HepG2 (cell line): ENCODE results near the gene SEMA7A.

Source experiments
- EP300 ChIP-seq, 3 experiments: sonication (generic) in 1 of 3; formaldehyde crosslinking in 1 of 3; IDR thresholded peaks; 2 replicates each; pipeline versions ENCODE4 v1.5.1 to v1.6.1; 2011 to 2020; ENCODE audit warnings: low read depth in 2 of 3, low read length in 2 of 3, borderline replicate concordance in 1 of 3, improper control_type of control experiment in 1 of 3, mild to moderate bottlenecking in 1 of 3, missing genetic modification reagents in 1 of 3, moderate library complexity in 1 of 3
- EZH2 ChIP-seq: conservative IDR thresholded peaks from 2 replicates; pipeline ENCODE4 v1.6.1; 2012; ENCODE audit warnings: mild to moderate bottlenecking, low read depth, low read length, moderate library complexity
- HDAC1 ChIP-seq: sonication (generic); formaldehyde crosslinking; IDR thresholded peaks from 2 replicates; pipeline ENCODE4 v1.5.1; 2020; ENCODE audit warnings: mild to moderate bottlenecking, missing genetic modification reagents
- MXI1 ChIP-seq: IDR thresholded peaks from 3 replicates; pipeline ENCODE4 v1.6.1; 2012; ENCODE audit warnings: low read depth, low read length, inconsistent platforms, borderline replicate concordance
- MZF1 ChIP-seq: sonication (generic); formaldehyde crosslinking; IDR thresholded peaks from 2 replicates; pipeline ENCODE4 v1.8.1; 2023; ENCODE audit warnings: mild to moderate bottlenecking, missing genetic modification reagents, borderline replicate concordance
- PBX3 ChIP-seq: sonication (generic); formaldehyde crosslinking; IDR thresholded peaks from 2 replicates; pipeline ENCODE4 v1.8.1; 2023; ENCODE audit warnings: missing genetic modification reagents, inconsistent platforms, borderline replicate concordance
- PHF8 ChIP-seq: sonication (generic); formaldehyde crosslinking; IDR thresholded peaks from 2 replicates; pipeline ENCODE4 v1.5.0; 2020; ENCODE audit warnings: missing genetic modification reagents
- SP4 ChIP-seq: sonication (generic); formaldehyde crosslinking; IDR thresholded peaks from 2 replicates; pipeline ENCODE4 v1.8.1; 2023; ENCODE audit warnings: mild to moderate bottlenecking, missing genetic modification reagents
- U2AF2 ChIP-seq: fragments of 200-400 bp; formaldehyde crosslinking; IDR thresholded peaks from 2 replicates; pipeline ENCODE4 v1.6.1; 2017; ENCODE audit warnings: low read depth, mild to moderate bottlenecking, low read length

GRCh38 chr15:74385733-74386132 is 48.0 kb downstream of the SEMA7A start:
- TF ChIP-seq U2AF2: no peak
- no peak for TF ChIP-seq EZH2
- TF ChIP-seq PHF8: no peak
- TF ChIP-seq MZF1 (CRISPR knock-in tag): no peak
- no peak for TF ChIP-seq EP300 (IDR thresholded peaks at IDR 0.05; ENCODE audit: low read depth in 2 of 2, low read length in 2 of 2)
- no peak for TF ChIP-seq EP300 (CRISPR knock-in tag; IDR thresholded peaks at IDR 0.05; ENCODE audit: borderline replicate concordance)
- TF ChIP-seq MXI1: no peak
- no peak for TF ChIP-seq PBX3 (CRISPR knock-in tag)
- TF ChIP-seq HDAC1: no peak
- no peak for TF ChIP-seq SP4
